HepG2 (cell line): Measurements from ENCODE around the gene ASAP2. TPM values are rescaled to one million over a fixed set of nuclear protein-coding genes. Genes with fewer than 3 reads are reported as not detected.

Experiments used
- ATF3 ChIP-seq: sonication (generic); formaldehyde crosslinking; IDR thresholded peaks from 2 replicates; pipeline ENCODE4 v1.4.0; 2020; ENCODE audit warnings: missing genetic modification reagents
- BCL3 ChIP-seq: sonication (generic); formaldehyde crosslinking; IDR thresholded peaks from 2 replicates; pipeline ENCODE4 v1.5.1; 2020; ENCODE audit warnings: mild to moderate bottlenecking, missing genetic modification reagents, moderate library complexity
- DDIT3 ChIP-seq: sonication (generic); formaldehyde crosslinking; IDR thresholded peaks from 2 replicates; pipeline ENCODE4 v1.4.0; 2020; ENCODE audit warnings: mild to moderate bottlenecking, missing genetic modification reagents
- HBP1 ChIP-seq: IDR thresholded peaks from 2 replicates; pipeline ENCODE4 v1.6.1; 2016; ENCODE audit warnings: low read depth, control low read depth
- HES4 ChIP-seq: sonication (generic); formaldehyde crosslinking; IDR thresholded peaks from 2 replicates; pipeline ENCODE4 v1.9.0; 2021; ENCODE audit warnings: mild to moderate bottlenecking, missing genetic modification reagents, borderline replicate concordance
- LBX2 ChIP-seq: sonication (generic); formaldehyde crosslinking; IDR thresholded peaks from 2 replicates; pipeline ENCODE4 v1.5.0; 2020; ENCODE audit warnings: missing genetic modification reagents, mild to moderate bottlenecking, borderline replicate concordance
- MLLT10 ChIP-seq: sonication (generic); formaldehyde crosslinking; IDR thresholded peaks from 2 replicates; pipeline ENCODE4 v1.4.0; 2020; ENCODE audit warnings: missing genetic modification reagents
- MXD4 ChIP-seq: IDR thresholded peaks from 2 replicates; pipeline ENCODE4 v1.6.1; 2016; ENCODE audit warnings: mild to moderate bottlenecking, missing biosample characterization, missing genetic modification reagents
- SALL1 ChIP-seq: sonication (generic); formaldehyde crosslinking; IDR thresholded peaks from 2 replicates; pipeline ENCODE4 v1.8.0; 2022; ENCODE audit warnings: mild to moderate bottlenecking, missing genetic modification reagents
- SNAPC5 ChIP-seq: sonication (generic); formaldehyde crosslinking; IDR thresholded peaks from 2 replicates; pipeline ENCODE4 v1.8.1; 2023; ENCODE audit warnings: mild to moderate bottlenecking, missing genetic modification reagents, borderline replicate concordance
- UBTF ChIP-seq: sonication (generic); formaldehyde crosslinking; IDR thresholded peaks from 2 replicates; pipeline ENCODE4 v1.4.0; 2020; ENCODE audit warnings: mild to moderate bottlenecking, missing genetic modification reagents
- ZBTB3 ChIP-seq: sonication (generic); formaldehyde crosslinking; IDR thresholded peaks from 2 replicates; pipeline ENCODE4 v1.4.0; 2020; ENCODE audit warnings: low read depth, mild to moderate bottlenecking, moderate library complexity, missing genetic modification reagents, borderline replicate concordance
- ZFP36L1 ChIP-seq: sonication (generic); formaldehyde crosslinking; IDR thresholded peaks from 2 replicates; pipeline ENCODE4 v1.8.0; 2022; ENCODE audit warnings: mild to moderate bottlenecking, missing genetic modification reagents, moderate library complexity
- ZNF205 ChIP-seq: IDR thresholded peaks from 2 replicates; pipeline ENCODE4 v1.6.1; 2018; ENCODE audit warnings: missing biosample characterization, missing genetic modification reagents
- ZNF232 ChIP-seq: sonication (generic); formaldehyde crosslinking; IDR thresholded peaks from 2 replicates; pipeline ENCODE4 v1.4.0; 2020; ENCODE audit warnings: missing genetic modification reagents, borderline replicate concordance
- ZNF567 ChIP-seq: sonication (generic); formaldehyde crosslinking; IDR thresholded peaks from 2 replicates; pipeline ENCODE4 v1.8.1; 2023; ENCODE audit warnings: mild to moderate bottlenecking, missing genetic modification reagents, borderline replicate concordance
- ZNF710 ChIP-seq: sonication (generic); formaldehyde crosslinking; IDR thresholded peaks from 2 replicates; pipeline ENCODE4 v1.5.0; 2020; ENCODE audit warnings: mild to moderate bottlenecking, missing genetic modification reagents, borderline replicate concordance
- ZUFSP ChIP-seq: sonication (generic); formaldehyde crosslinking; IDR thresholded peaks from 2 replicates; pipeline ENCODE4 v1.9.0; 2021; ENCODE audit warnings: missing genetic modification reagents, mild to moderate bottlenecking, borderline replicate concordance
- polyA plus RNA-seq, 8 experiments: library from polyadenylated mRNA; depleted of rRNA in 3 of 8; stranded (reverse) in 7 of 8; unstranded in 1 of 8; fragments of >200 nt; fragmentation: Illumina TruSeq in 4 of 8; extraction: Trizol in 4 of 8; gene quantifications; 2 replicates each; pipeline versions ENCODE4 v1.2.1 to v1.2.3, GENCODE V29; 2011 to 2016; ENCODE audit warnings: low read depth in 4 of 8, missing spikeins in 1 of 8, mixed read lengths in 1 of 8; ENCODE audit not compliant: insufficient read depth in 1 of 8
- total RNA-seq, 5 experiments: library from RNA; depleted of rRNA; stranded (reverse); fragments of >200 nt; fragmentation: Illumina TruSeq; extraction: Trizol; gene quantifications; 2 replicates each; pipeline ENCODE4 v1.2.3, GENCODE V29; 2016; ENCODE audit warnings: low read depth in 1 of 5

Gene ASAP2
- total and polyA plus RNA-seq, 2 of the 13 experiments (the other 11 are each of a cell fraction or from before 2014, with no cell fraction given), result 7.3 to 22.3 TPM

GRCh38 chr2:9207641-9208311 is 1.2 kb downstream of the ASAP2 start (continued):
- no peak; the same call in 1 of the 2 replicates for TF ChIP-seq ZNF710
- no peak for TF ChIP-seq ZNF205 (CRISPR knock-in tag)
- TF ChIP-seq ATF3 (CRISPR knock-in tag), result no peak
- TF ChIP-seq ZFP36L1 (CRISPR knock-in tag), result no peak
- TF ChIP-seq SALL1 (CRISPR knock-in tag), result peak; percentile 2; the same call in 1 of the 2 replicates
- no peak; the same call in 1 of the 2 replicates for TF ChIP-seq ZNF232 (CRISPR knock-in tag)
- no peak for TF ChIP-seq HBP1 (CRISPR knock-in tag)
- no peak for TF ChIP-seq LBX2 (CRISPR knock-in tag)
- TF ChIP-seq HES4 (CRISPR knock-in tag), result no peak
- TF ChIP-seq SNAPC5, result no peak
- no peak for TF ChIP-seq UBTF (CRISPR knock-in tag)
- TF ChIP-seq MLLT10 (CRISPR knock-in tag), result no peak
- TF ChIP-seq ZUFSP (CRISPR knock-in tag), result no peak
- TF ChIP-seq DDIT3, result no peak
- no peak for TF ChIP-seq MXD4 (CRISPR knock-in tag)
- TF ChIP-seq ZBTB3, result no peak
- no peak for TF ChIP-seq ZNF567 (CRISPR knock-in tag)
- no peak for TF ChIP-seq BCL3 (CRISPR knock-in tag)
